Ureter (tissue), 1 donor: ENCODE measurements around the gene PTGS2. TPM values are rescaled to one million over a fixed set of nuclear protein-coding genes. Genes with fewer than 3 reads are reported as not detected.
A peak's percentile ranks its signal among the peaks of the same experiment; 100 is the strongest.

ENCODE experiments used
- DNase-seq: peaks from one replicate; pipeline ENCODE4 v3.0.0-alpha.2; 2020; ENCODE audit warnings: low spot score
- total RNA-seq: library from RNA; stranded (reverse); gene quantifications from one replicate; pipeline ENCODE4 v1.2.4, GENCODE V29; 2023
- donor health status: DM: yes; HTN: yes; CAD: no.

PTGS2 gene
- total RNA-seq: 16.0 TPM

DNA sequence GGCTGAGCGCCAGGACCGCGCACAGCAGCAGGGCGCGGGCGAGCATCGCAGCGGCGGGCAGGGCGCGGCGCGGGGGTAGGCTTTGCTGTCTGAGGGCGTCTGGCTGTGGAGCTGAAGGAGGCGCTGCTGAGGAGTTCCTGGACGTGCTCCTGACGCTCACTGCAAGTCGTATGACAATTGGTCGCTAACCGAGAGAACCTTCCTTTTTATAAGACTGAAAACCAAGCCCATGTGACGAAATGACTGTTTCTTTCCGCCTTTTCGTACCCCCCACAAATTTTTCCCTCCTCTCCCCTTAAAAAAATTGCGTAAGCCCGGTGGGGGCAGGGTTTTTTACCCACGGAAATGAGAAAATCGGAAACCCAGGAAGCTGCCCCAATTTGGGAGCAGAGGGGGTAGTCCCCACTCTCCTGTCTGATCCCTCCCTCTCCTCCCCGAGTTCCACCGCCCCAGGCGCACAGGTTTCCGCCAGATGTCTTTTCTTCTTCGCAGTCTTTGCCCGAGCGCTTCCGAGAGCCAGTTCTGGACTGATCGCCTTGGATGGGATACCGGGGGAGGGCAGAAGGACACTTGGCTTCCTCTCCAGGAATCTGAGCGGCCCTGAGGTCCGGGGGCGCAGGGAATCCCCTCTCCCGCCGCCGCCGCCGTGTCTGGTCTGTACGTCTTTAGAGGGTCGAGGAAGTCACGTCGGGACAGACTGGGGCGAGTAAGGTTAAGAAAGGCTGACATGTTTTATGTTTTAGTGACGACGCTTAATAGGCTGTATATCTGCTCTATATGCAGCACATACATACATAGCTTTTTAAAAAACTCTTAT lies at the start of gene PTGS2:
TSS of gene PTGS2 (minus strand) at position 179 of the 817 bp plus-strand sequence. CDS start at position 46, 133 bp downstream.
- DNase-seq: peak; percentile 88

DNA sequence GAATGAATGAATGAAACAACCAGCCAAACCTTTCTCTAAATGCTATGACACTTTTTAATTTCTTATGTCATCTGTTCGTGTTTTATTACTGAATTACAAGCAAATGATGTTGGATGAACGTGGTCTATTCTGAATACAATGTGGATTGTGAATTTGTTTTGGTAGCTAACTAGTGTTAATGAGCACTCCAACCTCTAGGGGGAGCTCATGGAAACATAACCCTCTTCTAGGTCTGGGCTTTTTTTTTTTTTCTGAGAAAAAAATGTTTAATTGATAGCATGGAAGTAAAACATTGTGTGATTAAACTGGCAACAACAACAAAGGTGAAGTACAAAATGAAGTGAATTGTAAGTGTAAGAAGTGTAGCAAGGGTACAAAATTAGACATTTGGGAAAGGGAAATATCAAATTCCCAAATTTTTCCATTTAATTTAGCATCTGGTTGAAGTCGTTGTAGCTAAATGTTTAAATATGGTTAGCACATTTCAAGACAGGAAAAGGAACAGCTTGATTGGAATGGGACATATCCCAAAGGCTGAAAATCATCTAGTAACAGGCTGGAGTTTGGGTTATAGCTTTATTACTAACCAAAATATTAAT lies 42.6 kb upstream of the PTGS2 start:
- no peak for DNase-seq

DNA sequence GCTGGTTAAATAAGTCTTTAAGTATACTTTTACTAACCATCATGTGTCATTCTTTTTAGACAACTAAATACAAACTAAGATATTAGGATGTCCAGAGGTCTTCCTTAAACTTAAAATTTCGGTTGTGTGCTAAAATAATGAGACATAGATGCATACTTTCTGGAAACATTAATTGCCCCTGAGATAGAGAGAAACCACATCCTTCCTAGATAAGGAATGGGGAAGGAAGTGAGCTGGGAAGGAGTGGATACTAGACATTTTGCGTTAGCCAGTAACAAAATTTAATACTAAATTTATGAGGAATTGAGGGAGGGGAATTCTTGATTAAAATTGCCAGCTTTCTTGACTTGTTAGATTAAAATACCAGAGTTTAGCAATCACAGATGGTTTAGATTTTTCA lies 37.1 kb upstream of the PTGS2 start:
- no peak for DNase-seq

DNA sequence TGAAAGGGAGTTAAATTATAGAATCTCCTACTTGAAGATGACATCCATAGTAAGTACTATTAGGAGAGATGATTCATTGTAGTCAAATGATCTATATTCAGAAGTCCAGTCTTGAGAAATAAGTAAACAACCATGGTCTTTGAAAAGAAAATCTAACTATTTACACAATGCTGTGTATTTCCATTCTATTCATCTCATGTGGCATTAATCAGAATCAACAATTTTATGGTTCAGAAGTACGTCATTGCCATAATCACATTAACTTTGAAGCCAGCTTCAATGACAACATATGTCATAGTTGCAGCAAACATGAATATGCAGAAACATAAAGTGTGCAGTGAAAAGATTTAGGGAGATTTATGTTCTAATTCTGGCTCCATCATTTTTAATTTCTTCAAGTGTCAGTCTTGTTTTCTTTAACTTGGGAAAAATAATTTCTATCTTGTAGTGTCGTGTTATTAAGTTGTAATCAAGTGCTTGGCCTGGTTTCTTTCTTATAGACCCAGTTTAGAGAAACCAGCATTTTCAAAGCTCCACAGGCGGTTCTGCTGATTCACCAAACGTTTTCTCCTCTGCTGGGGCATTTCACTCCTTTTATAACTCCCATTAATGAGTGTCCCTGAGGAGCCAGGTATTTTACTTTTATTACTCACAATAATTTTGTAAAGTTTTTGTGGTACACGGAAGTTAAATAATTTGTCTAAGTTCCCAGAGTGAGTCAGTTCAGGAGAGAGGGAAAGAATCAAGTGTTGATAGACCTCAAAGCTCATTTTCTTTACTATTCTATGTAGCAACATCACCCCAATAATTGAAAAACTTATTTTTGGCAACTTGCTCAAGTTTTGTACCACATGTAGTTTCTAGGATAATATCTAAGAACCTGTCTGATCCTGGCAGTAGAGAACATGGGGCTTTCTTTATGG lies 35.9 kb upstream of the PTGS2 start:
- DNase-seq: no peak

DNA sequence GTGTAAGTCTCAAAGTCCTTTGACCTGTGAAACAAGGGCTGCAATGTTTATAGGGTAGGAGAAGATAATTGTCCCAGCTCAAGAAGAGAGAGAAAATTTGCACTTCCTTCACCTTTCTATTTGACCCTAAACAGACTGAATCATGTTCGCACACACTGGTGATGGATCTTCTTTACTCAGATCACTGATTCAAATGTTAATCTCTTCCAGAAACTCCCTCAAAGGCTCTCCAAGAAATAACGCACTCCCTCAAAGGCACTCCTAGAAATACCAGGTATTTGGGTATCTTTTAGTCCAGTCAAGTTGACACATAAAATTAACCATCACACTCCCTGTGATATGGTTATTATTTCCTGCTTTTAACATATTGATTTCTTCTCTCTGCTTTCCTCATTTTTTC lies 30.5 kb upstream of the PTGS2 start:
- no peak for DNase-seq

DNA sequence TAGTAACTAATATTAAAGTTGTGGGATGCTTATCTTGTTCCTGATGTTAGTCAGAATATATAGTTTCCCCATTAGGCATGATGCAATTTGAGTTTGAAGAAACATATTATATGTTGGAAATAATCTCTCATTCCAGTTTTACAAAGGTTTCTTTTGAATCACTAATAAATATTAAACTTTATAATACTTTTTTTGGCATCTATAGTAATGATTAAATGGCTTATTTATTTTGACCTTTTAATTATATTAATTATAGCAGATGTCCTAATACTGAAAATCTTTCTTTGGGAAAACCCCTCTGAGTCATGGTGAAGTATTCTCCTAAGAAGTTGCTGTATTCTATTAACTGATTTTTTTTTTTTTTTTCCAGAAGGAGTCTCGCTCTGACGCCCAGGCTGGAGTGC lies 28.5 kb upstream of the PTGS2 start:
- no peak for DNase-seq

DNA sequence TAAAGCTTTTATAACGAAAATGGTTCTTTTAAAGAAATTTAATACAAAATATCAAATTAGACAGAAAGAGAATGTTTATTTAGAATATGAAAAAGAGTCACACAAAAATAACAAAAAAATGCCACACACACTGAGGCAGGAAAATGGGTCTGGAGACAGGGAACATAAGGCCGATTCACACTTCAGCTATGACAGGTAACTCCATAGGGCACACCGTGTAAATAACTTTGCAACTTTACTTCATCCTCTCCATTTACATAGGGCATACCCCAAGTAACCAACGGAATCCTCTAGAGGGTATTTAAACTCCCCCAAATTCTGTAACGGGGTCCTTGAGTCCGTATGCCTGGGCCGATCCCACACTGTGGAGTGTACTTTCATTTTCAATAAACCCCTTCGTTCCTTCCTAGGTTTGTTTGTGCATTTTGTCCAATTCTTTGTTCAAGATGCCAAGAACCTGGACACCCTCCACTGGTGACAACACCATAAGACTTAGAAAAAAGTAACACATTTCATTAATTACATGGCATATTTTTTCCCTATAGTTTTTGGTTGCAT lies 23.1 kb upstream of the PTGS2 start:
- no peak for DNase-seq

DNA sequence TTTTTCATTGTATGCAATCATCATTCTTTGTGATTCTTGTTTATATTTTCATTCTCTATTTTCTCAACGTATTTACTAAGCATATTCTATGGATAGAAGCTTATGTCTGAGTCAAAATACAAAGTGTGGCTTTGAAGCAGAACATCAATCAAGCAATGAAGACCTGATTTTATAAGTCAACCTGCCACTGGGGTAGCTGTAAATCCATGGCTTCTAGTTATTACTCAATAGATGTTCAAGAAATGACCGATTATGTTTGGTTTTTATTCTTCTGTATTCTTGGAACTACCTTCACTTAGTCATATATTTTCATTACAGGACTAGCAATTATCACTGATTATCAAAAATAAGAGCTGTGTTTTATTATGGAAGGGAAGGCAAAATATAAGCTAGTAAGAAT lies 20.5 kb upstream of the PTGS2 start:
- DNase-seq: no peak

- DNase-seq: no peak
Observed at GRCh38 chr1:186699519-186699918, 19.3 kb upstream of the PTGS2 start.

DNA sequence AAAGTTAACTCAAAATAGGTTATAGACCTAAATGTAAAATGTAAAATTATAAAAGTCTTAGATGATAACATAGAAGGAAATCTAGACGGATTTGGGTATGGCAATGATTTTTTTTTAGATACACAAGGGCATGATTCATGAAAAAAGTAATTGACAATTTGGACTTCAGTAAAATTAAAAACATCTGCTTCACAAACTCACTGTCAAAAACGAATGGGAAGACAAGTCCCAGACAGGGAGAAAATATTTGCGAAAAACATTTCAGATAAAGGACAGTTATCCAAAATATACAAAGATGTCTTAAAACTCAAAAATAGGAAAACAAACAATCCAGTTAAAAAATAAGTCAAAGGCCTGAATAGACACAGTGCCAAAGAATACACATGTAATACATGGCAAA lies 9.7 kb upstream of the PTGS2 start:
- no peak for DNase-seq

GRCh38 chr1:186689376-186689775 lies 9.2 kb upstream of the PTGS2 start:
- no peak for DNase-seq

- DNase-seq: no peak
Observed at GRCh38 chr1:186683652-186684410, 3.6 kb upstream of the PTGS2 start.

- DNase-seq: no peak
Observed at GRCh38 chr1:186682736-186683135, 2.5 kb upstream of the PTGS2 start.

GRCh38 chr1:186681801-186682200 lies 1.6 kb upstream of the PTGS2 start:
- no peak for DNase-seq

GRCh38 chr1:186681121-186681520 lies 898 bp upstream of the PTGS2 start:
- no peak for DNase-seq

GRCh38 chr1:186679924-186680244 lies 339 bp downstream of the PTGS2 start:
- no peak for DNase-seq

DNA sequence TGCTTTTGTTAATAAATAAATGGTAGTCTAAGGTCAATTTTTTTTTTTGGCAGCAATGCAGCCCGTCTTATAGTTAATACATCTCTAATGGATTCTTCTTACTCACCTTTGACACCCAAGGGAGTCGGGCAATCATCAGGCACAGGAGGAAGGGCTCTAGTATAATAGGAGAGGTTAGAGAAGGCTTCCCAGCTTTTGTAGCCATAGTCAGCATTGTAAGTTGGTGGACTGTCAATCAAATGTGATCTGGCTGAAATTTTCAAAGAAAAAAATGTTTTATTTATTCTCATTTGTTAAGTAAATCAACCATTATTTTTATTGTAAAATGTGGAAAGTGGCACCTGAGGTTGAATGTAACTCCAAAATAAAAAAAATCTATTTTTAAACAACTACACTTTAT lies 2.1 kb downstream of the PTGS2 start:
- no peak for DNase-seq

DNA sequence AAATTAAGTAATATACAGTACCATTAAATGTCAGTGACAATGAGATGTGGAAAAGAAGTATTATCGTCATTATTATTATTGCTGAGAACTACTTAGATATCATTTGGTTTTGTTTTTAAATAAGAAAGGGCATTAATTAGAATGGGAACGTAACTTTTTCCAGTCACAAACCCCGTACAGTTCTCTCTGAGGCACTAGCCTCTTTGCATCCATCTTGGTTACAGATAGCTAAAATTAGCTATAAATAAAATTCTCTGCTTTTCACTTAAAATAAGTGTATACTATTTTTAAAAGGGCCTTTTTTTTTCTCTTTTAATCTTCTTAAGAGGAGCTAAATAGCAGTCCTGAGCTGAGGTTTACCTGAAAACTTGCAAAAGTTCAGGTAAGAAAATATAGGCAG lies 7.6 kb downstream of the PTGS2 start:
- no peak for DNase-seq

DNA sequence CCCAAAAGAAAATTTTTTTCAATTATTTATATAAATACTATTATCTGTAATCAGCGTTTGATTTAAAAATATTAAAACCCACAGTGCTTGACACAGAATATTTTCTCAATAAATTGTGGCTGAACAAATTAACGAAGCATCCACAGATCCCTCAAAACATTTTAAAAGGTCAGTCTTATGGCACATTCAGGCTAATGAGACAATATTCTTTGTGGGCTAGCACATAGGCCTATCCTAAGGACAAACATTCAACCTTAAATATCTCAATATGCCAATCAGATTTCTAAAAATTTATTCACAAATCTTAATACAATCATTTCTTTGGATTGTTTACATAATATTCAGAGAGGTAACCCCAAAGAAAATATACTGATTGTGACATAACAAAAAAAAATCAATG lies 8.1 kb downstream of the PTGS2 start:
- DNase-seq: no peak

- no peak for DNase-seq
Observed at GRCh38 chr1:186671136-186671825, 8.9 kb downstream of the PTGS2 start.
